Measurements from ENCODE around the gene KICS2.

- TF ChIP-seq POLR2A (IDR thresholded peaks at IDR 0.05; ENCODE audit: low read depth, low read length) (no peak), POLR2AphosphoS5 (IDR thresholded peaks at IDR 0.05; ENCODE audit: low read depth, low read length) (no peak)
Measured at GRCh38 chr12:64253356-64253755, 31.3 kb upstream of the KICS2 start.

Measured in GM12892 (cell line).